Measurements from ENCODE around the gene GABRG3.

The GABRG3 gene

DNA sequence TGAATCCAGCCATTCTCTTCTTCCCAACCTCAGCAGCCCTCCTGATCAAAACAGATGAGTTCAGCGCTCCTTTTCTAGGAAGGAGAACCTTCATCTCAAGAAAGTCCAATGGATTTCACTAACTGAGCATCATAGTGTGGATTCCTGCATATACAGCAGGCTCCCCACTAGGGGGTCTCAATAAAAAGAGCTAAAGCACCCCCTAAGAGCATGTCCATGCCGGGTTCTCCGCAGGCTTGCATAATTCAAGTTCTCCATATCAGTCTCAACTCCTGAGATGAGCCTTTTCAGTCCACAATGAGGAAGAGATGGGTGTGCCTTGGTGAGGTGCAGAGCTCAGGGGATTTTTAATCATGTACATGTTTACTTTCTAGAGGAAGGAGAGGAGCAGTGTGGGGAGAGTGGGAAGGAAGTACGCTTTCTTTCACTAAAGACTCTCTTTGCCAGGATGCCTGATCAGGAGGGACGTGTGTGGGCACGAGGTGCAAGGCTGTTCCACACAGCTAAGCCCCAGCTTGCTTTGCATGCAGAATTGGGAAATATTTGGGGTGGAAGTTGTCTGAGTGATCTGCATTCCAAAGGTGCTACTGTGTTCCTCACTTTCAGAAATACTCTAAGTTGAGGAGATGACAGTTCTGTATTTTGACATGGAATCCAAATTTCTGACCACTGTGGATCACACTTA, 564.6 kb downstream of the GABRG3 start:
- DNase-seq, result no peak

DNA sequence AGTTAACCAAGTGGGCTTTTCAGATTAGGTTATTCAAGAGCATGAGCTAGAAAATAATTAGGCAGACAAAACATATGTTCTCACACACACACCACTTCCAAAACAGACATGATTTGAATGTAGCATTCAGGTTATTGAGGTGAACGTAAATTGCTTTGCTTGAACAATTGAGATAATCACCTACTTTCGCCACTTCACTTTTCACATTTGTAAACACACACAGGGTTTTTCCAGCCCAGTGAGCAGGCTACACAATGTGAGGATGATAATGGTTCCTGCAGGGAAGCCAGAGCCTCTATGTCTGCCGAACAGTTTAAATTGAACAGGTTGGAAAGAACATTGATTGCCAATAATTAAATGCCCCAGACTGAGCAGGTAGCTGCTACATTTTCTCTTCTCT, 567.3 kb downstream of the GABRG3 start:
- peak; percentile 22 for DNase-seq

DNA sequence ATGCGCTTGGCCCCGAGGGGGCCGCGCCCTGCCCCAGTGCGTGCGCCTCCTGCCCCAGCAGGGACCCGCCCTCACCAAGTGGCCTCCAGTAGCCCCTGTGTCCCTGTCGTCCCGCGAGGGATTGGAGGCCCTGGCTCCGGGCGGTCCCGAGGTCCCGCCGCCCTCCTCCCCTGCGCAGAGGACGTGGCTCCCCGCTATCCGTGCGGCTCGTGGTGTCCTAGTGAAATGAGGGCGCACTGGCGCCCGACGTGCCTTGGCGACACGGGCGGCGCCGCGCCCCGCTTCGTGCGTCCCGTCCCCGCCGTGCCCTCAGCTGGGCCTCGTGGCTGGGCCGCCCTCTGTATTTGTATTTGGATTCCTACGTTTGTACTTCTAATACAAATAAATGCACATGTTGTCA, 570.6 kb downstream of the GABRG3 start:
- DNase-seq, result no peak

DNA sequence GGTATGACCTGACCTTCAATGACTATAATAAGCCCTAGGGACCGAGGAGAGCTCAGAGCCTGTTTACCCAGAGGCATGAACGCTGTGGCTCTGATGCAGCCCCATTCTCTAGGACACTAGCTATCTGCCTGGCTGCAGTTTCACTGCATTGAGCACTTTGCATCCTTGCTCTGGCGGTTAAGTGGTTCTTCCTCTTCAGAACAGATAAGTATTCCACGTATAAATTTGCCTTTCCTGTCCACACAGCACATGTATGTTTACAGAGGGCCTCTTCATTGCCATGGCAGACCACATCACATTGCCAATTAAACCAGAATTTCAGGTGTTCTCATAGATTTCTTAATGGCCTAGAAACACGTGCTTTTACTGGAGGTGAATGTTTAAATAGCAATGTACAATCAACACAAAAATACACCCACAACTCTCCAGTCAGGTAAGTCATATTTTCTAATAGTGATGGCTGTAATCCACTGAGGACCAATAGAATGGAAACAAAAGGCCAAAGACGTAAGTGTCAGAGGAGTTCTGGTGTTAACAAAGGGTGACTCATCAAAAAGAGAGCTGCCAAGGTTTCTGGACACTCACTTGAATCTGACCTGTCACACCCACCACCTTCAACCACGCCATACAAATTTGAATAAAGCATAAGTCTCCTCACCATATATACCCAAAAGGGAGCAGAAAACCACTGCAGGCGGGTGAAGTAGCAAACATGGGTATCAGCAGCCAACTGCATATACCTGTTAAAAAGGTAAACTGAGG, 574.7 kb downstream of the GABRG3 start:
- peak; percentile 51 for DNase-seq

DNA sequence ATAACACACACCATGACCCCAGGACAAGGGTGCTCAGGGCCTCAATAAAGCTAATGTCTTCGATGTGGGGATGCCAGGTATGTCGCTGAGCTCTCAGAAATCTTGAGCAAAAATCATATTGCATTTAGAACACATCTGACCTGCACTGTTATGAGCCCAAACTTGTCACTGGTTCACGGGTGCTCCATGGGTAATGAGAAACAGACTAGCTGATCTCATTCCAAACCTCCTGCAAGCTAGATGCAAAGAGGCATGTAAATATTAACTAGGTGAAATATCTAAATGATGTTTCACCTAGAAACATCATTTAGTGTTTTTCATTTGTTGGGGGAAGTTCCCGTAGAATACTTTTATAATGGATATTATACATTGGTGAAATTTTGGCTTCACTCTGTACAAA, 578.8 kb downstream of the GABRG3 start:
- DNase-seq, result peak; percentile 15

DNA sequence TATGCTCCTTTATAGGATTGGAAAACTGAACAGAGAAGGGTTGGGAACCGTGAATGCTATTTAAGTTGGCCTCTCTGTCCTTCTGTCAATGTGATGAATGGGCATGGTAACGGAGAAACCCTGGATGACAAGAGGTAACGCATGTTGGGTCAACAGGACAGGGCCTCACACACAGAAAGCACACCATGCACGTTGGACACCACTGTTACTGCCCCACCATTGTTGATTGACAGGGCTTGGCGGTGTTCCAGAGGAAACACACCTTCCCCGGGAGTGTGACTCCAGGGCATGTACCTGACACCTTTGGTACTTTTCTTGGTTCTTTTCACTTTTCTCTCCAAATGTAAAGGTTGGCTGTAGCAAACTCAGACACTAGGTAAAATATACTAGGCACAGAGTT, 579.7 kb downstream of the GABRG3 start:
- DNase-seq, result no peak

DNA sequence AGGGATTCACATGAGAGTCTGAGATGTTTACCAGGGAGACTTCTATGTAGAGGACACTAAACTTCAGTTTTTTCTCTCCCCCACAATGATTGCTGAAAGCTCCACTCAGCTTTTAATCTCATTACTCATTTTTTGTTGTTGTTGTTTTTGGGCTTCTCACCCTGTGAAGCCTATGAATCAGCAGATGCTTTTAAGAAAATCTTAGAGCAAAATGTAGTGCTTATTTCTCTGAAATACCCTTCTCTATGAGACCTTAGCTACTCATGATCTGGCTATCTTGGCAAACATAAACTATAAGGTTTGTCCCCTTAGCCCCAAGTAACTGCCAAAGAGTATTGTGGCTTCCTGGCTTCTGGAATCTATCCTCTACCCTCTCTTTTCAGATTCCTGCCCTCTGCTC, 590.8 kb downstream of the GABRG3 start:
- DNase-seq, result no peak

DNA sequence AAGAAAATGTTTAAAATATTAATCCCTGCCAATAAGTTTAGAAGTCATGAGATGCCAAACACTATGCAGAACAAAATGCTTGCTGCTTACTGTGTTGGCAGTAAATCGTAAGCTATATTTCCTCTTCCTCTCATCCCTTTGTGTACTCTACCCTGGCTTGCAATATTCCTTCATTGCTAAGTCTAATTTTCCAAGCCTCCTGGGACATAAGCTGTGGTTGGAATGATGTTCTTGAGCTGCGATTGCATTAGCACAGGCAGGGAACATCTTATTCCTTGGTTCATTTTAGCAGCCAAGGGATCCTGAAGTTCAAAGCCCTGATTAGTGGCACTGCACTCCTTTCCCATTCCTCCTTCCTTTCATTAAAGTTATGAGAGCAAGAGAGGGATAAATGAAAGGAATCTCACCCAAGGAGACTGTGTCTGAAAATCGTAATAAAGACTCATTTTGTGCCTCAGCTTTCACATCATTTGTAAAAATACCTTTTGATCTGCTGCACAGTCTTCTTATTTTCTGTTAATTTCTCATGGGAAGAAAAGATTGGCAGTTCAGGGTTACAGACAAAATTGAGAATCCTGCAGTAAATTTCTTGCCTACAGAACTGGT, 592.9 kb downstream of the GABRG3 start:
- DNase-seq, result no peak

DNA sequence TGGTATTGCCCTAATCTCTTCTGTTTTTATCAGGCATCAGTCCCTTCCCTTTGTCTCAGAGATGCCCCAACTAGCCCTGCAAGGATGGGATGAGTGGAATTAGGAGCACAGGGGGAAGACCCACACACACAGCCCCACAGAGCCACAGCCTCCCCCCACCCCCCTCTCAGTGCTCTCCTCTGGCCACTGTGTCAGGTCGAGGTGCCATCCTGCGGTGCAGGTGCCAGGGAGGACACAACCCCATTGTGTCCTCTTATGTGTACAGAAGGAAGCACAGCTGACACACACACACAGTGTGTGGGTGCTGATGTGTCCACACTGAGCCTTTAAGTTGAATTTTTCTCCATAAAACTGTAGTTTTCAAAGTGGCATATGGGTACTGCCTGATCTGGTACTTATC, 593.7 kb downstream of the GABRG3 start:
- no peak for DNase-seq

DNA sequence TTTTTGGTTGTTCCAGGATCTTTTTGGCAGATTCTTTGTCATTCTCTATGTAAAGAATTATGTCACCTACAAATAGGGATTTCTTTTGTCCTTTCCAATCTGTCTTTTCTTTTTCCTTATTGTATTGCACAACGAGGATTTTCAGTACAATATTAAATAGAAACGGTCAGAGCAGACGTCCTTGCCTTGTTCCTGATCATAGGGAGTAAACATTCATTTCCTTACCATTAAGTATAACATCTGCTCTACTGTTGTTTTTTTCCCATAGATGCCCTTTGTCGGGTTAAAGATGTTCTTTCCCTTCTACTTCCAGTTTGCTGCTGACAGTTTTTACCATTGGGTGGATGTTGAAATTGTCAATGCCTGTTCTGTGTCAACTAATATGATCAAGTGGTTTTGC, 599.8 kb downstream of the GABRG3 start:
- DNase-seq, result no peak

DNA sequence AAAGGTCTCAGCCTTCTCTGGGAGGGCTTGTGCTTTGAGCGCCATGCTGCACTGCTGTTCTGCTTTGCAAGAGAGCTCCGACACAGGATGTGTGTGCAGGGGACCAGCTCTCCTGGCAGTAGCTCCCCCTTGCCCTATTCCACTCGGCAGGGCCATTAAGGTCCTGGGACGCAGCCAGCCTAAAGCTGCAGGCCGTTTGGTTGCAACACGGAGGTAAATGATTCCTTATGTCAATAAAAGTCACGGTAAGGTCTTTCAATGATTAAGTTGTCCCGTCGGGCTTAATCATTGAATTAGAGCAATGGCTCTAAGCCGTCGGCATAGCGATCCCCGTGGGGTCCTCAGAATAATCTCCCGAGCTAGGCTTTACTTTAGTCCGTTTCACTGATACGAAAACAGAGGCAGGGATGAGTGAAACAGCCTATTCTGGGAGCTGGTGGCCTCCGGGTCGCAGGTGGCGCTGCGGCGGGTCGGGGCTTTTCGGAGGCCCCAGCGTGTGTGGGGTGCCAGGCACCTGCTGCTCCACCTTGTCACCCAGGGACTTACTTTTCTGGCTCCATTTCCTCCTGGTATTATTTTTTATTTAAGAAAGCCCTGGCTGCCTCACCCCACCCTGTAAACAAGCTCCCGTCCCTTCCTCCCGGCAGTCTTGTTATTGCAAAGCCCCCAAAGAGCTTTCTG, 603.0 kb downstream of the GABRG3 start:
- no peak for DNase-seq

DNA sequence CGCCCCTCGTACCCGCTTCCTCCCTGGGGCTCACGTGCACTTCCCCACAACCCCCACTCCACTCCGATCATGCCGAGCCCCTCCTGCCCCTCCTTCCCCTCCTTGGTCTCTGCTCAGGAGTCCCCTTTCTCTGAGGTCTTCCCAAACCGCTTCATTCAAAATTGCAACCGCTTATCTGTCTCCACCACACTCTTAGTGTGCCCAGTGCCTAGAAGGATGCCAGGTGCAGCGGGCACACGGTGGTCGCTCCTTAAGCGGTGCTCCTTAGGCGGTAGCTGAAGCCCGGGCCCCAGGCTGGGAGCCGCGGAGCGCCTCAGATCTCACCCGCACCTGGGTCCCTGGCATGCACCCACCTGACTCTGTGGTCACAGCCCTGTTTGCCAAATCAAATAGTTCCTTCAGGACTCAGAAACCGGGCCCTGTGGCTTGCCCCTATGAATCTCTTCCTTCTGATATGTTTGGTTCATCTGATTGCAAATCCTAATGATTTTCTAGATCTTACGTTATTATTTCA, 603.6 kb downstream of the GABRG3 start:
- no peak for DNase-seq

DNA sequence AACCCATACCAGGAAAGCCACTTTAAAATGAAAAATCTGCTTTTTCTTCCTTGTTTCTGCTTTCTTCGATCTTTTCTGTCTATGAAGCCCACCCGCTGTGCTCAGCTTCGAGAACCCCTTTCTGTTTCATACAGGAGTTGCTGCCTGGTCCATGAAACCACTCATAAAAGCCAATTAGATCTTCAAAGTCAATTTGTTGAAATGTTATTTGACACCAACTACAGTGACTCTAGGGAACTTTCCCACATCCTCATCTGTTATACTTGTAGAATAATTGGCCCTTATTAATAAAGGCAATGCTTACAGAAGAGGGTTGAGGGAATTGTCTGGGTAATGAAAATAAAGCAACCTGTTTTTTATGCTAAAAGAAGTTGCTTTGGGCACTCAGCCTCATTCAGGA, 604.5 kb downstream of the GABRG3 start:
- DNase-seq, result peak; percentile 44

DNA sequence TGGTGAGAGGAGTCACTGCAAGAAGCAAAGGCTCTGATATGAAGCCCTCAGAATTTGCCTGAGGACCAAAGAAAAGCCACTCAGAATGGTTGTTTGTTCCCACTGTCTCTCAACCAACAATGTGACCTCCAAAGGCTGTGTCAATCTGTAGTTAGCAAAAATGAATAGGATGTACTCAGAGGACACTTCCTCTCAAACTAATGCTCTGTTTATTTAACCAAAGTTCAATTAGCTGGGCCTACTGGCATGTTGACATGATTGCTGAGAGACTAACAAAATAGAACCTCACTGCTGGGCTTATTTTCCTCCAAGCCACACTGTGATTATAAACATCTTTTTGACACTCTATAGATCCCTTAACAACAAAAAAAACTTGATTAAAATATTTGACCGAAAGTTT, 605.6 kb downstream of the GABRG3 start:
- DNase-seq, result no peak

DNA sequence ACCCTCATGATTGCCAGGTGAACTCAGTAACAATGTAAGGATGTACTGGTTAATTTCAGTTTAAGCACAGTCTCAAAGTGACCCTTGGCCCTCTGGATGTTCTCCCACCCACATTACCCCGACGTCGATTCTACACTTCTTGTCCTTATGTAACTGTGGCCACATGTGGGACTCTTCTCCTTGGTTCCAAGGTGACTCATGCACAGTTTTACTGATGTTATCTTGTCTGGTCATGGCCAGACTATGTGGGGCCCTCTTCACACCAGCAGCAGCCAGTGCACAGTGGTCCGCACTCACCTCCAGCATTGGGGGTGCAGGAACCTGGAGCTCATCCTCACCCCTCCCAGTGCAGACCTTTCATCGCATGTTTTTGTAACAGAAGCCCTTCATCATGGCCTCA, 608.8 kb downstream of the GABRG3 start:
- no peak for DNase-seq

DNA sequence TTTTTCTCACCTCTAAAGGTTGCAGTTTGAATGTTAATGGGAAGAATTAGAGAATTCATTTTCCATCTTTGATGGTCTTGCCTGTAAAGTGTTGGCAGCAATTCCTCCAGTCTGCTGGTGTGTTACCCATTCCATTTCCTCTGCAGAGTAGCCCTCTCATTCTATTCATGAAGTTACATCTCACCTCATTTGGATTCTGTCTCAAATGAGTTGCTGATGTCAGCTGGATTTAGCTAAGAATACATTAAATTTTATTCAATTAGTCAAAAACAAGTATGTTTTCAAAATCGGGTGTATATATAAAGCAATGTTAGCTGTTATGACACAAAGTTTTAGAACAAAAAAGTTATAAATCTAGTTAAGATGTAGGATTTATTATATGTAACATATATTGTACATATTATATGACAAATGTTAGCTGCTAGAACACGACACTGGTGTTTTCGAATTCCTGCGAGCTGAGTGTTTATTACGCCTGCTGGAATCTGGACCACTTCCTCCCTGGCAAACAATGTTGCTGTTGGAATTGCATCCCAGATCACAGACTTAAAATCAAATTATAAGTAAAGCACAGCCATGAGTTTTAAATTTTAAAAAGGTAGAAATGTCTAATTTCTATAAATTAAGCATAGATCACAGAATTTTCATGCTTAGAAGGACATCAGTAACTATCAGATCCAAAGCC, 611.9 kb downstream of the GABRG3 start:
- DNase-seq, result no peak

DNA sequence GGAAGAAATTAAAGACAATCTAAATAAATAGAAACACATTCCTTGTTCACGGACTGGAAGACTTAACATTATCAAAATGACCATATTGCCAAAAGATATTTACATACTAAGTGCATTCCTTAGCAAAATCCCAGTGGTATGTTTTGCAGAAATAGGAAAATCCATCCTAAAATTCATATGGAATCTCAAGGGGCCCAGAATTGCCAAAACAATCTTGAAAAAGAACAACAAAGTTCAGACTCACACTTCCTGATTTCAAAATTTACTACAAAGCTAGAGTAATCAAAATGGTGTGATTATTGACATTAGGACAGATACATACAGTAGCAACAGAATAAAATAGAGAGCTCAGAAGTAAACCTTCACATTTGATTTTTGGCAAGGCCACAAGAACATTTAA, 612.7 kb downstream of the GABRG3 start:
- DNase-seq, result no peak

DNA sequence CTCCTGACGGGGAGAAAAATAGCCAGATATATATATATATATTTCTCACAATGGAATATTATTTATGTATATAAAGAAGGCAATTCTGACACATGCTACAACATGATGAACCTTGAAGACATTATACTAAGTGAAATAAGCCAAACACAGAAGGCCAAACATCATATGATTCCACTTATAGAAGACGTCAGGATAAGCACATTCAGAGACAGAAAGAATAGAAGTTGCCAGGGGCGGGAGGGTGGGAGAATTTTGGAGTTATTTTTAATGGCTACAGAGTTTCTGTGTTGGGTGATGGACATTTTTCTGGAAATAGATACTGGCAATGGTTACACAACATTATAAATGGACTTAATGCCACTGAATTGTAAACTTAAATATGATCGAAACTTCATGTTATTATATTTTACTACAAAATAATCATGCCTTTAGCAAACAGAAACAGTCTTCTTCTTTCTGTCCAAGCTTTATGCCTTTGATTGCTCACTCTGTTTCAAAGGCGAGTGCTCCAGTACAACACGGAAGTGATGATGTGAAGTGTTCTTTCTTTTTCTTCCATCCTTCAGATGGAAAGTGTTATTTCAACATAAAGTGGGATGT, 614.2 kb downstream of the GABRG3 start:
- no peak for DNase-seq

DNA sequence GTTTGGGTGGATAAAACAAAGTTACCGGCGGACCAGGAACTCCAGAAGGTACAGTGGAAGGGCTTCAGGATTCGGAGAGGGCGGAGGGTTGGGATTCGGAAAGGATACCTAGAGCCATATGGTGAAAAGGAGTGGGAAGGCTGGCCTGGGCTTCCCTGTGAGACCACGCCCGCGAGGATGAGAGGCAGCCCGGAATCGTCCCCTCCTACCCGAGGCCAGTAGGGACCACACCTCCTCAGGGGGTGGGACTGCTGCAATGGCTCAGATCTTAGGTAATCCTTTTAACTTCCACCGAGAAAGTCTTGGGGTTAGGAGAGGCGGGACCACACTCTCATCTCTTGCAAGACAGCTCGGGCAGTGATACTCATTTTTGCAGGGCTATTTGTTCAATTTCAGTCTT, 616.8 kb downstream of the GABRG3 start:
- no peak for DNase-seq

DNA sequence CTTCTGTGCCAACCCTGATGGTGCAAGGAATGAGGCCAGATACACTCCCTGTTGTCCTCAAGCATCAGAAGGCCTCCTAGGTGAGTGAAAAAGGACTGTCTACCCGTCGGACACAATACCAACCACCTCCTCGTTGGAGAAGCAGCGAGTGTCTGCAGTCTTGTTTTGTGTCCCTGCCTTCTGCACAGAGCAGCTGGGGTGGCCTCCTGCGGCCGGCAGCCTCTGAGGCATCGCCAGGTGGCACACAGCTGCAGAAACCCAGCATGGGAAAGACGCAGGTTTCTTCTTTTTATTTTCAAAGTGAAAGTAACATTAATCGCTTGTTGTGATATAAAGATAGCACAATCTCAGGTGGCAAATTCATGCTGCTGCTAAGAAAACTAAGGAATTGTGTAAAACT, 618.3 kb downstream of the GABRG3 start:
- peak; percentile 35 for DNase-seq

DNA sequence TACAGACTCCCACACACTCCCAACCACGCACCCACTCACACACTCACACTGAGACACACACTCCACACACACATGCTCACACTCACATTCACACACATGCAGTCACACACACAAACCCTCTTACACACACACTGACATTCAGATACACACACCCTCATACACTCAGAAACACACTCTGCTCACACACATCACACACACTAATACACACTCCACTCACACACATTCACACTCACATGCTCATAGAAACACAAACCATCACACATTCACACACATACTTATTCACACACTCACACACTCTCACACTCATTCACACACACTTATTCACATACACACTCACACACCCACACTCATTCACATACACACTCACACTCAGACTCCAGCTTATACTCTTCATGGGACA, 618.8 kb downstream of the GABRG3 start:
- DNase-seq, result no peak

Data from DMS79 (cell line).